ENCODE results near the gene OLFM3.

Gene OLFM3

GRCh38 chr1:101846820-101847219 is 149.9 kb downstream of the OLFM3 start:
- DNase-seq, result no peak

GRCh38 chr1:101843160-101843559 is 153.6 kb downstream of the OLFM3 start:
- DNase-seq, result no peak

GRCh38 chr1:101841824-101842223 is 154.9 kb downstream of the OLFM3 start:
- no peak for DNase-seq

- no peak for DNase-seq
Observed at GRCh38 chr1:101835988-101836387, 160.7 kb downstream of the OLFM3 start.

- no peak for DNase-seq
Observed at GRCh38 chr1:101833312-101833711, 163.4 kb downstream of the OLFM3 start.

GRCh38 chr1:101826416-101826815 is 170.3 kb downstream of the OLFM3 start:
- DNase-seq, result no peak

GRCh38 chr1:101820071-101820470 is 176.7 kb downstream of the OLFM3 start:
- peak in 1 of 2 donors; percentile 48 for DNase-seq

- DNase-seq, result no peak
Observed at GRCh38 chr1:101816262-101816661, 180.5 kb downstream of the OLFM3 start.

GRCh38 chr1:101798417-101798816 is 198.3 kb downstream of the OLFM3 start:
- DNase-seq, result no peak

- no peak for DNase-seq
Observed at GRCh38 chr1:101797722-101798121, 199.0 kb downstream of the OLFM3 start.

GRCh38 chr1:101781201-101781831 is 215.4 kb downstream of the OLFM3 start:
- DNase-seq, result no peak

GRCh38 chr1:101769520-101769919 is 227.2 kb downstream of the OLFM3 start:
- no peak for DNase-seq

GRCh38 chr1:101757985-101758384 is 238.7 kb downstream of the OLFM3 start:
- no peak for DNase-seq

GRCh38 chr1:101756411-101756810 is 240.3 kb downstream of the OLFM3 start:
- DNase-seq, result no peak
